Dendritic cell treated with granulocyte-macrophage colony-stimulating factor and Interleukin-4, amounts not matched to agents 40 ng/mL and 50 ng/mL, for 4 days (primary cell): ENCODE results near the gene CUBN.

ENCODE experiments used
- H3K27ac Mint-ChIP-seq: one replicate; pipeline ENCODE4 v1.8.0; 2022; ENCODE audit warnings: mild to moderate bottlenecking, mixed read lengths
- H3K27me3 Mint-ChIP-seq: one replicate; pipeline ENCODE4 v1.8.0; 2022; ENCODE audit warnings: mild to moderate bottlenecking, mixed read lengths
- H3K36me3 Mint-ChIP-seq: one replicate; pipeline ENCODE4 v1.8.0; 2022; ENCODE audit warnings: low read depth, mixed read lengths
- H3K4me1 Mint-ChIP-seq: one replicate; pipeline ENCODE4 v1.8.0; 2022; ENCODE audit warnings: low read depth, mixed read lengths
- H3K4me3 Mint-ChIP-seq: one replicate; pipeline ENCODE4 v1.8.0; 2022; ENCODE audit warnings: mild to moderate bottlenecking, moderate library complexity, mixed read lengths
- H3K9me3 Mint-ChIP-seq: one replicate; pipeline ENCODE4 v1.8.0; 2022; ENCODE audit warnings: mixed read lengths
- intact Hi-C: fragments of 100-400 bp; cut with micrococcal nuclease; formaldehyde crosslinking; loops from one replicate; pipeline ENCODE4 v1.15.0; 2022

The CUBN gene

GRCh38 chr10:17085011-17085725 lies 44.4 kb downstream of the CUBN start:
- H3K27me3 Mint-ChIP-seq: no peaks in the 10 kb centered on the region
- H3K4me1 Mint-ChIP-seq: peaks cover 24% of the 10 kb centered on the region
- no peaks in the 10 kb centered on the region for H3K9me3 Mint-ChIP-seq
- intact Hi-C loops: no loop called here
- H3K36me3 Mint-ChIP-seq: no peaks in the 10 kb centered on the region
- peak overlapping the region; percentile 71 for H3K27ac Mint-ChIP-seq
- H3K4me3 Mint-ChIP-seq: no peak overlapping the region

- no peaks in the 10 kb centered on the region for H3K9me3 Mint-ChIP-seq
- H3K27ac Mint-ChIP-seq: peak overlapping the region; percentile 71
- H3K4me3 Mint-ChIP-seq: no peak overlapping the region
- peaks cover 20% of the 10 kb centered on the region for H3K4me1 Mint-ChIP-seq
- no peaks in the 10 kb centered on the region for H3K27me3 Mint-ChIP-seq
- no peaks in the 10 kb centered on the region for H3K36me3 Mint-ChIP-seq
- intact Hi-C loops: no loop called here
These were observed 45.4 kb downstream of the CUBN start for GRCh38 chr10:17084258-17084657.

DNA sequence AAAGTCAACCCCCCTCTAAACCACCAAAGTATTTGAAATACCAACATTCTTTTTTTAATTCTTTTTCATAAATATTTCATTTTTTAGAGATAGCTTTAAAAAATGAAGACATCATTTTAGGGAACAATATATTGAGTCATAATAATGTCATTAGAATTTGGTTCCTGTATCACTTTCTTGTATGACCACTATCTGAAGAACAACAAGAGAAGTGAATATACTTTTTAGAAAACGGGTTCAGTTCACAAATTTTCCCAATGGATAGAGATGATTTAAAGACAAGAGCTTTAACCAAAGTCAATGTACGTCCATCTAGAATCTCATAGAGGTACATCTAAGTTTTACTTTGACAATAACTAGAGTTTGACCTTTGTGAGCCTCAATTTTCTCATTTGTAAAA lies 48.2 kb downstream of the CUBN start:
- Mint-ChIP-seq H3K27me3 (no peaks in the 10 kb centered on the region), H3K9me3 (no peaks in the 10 kb centered on the region), H3K36me3 (no peaks in the 10 kb centered on the region), H3K4me3 (no peak overlapping the region), H3K4me1 (peaks cover 27% of the 10 kb centered on the region), H3K27ac (no peak overlapping the region)
- intact Hi-C loops: no loop called here

DNA sequence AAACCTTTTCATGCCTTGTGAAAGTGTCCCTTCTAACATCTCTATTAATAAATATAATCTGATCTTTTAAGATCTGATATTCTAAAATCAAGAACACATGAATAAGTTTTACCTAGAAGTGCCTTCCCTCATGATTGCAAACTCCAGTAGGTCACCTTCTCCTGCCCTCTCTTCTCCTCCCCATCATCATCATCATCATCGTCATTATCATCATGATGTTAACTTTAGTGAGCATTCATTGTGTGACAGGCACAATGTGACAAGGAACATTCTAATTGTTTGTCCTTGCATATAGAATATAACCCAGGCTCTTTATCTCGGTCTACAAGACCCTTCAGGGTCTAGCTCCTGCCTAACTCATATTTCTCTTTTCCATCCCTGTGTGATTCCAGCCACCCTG lies 51.7 kb downstream of the CUBN start:
- Mint-ChIP-seq H3K36me3 (no peaks in the 10 kb centered on the region), H3K4me3 (no peak overlapping the region), H3K27me3 (no peaks in the 10 kb centered on the region), H3K27ac (no peak overlapping the region), H3K9me3 (no peaks in the 10 kb centered on the region), H3K4me1 (peaks cover 25% of the 10 kb centered on the region)
- intact Hi-C loops: no loop called here

DNA sequence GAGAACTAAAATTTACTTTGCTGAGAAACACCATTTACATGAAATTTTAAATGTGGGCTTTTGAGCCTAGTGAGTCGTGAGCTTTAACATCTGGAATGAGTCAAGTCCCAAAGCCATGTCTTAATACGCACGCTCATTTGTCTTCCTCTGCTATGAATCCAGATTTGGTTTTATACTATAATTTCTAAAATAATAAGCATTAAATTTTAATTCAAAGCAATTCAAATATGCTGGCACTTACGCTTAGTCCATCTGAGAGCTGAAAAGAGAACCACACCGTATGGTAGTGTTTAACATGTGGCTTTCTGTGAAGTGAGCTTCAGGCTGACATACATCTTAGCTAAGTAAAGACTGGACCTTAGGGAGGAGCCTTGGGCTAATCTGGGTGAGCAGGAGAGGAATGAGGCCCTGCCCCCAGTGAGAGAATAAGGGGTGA lies 52.2 kb downstream of the CUBN start:
- peaks cover 25% of the 10 kb centered on the region for H3K4me1 Mint-ChIP-seq
- no peak overlapping the region for H3K27ac Mint-ChIP-seq
- no peaks in the 10 kb centered on the region for H3K9me3 Mint-ChIP-seq
- no peaks in the 10 kb centered on the region for H3K27me3 Mint-ChIP-seq
- H3K36me3 Mint-ChIP-seq: no peaks in the 10 kb centered on the region
- intact Hi-C loops: no loop called here
- H3K4me3 Mint-ChIP-seq: no peak overlapping the region

DNA sequence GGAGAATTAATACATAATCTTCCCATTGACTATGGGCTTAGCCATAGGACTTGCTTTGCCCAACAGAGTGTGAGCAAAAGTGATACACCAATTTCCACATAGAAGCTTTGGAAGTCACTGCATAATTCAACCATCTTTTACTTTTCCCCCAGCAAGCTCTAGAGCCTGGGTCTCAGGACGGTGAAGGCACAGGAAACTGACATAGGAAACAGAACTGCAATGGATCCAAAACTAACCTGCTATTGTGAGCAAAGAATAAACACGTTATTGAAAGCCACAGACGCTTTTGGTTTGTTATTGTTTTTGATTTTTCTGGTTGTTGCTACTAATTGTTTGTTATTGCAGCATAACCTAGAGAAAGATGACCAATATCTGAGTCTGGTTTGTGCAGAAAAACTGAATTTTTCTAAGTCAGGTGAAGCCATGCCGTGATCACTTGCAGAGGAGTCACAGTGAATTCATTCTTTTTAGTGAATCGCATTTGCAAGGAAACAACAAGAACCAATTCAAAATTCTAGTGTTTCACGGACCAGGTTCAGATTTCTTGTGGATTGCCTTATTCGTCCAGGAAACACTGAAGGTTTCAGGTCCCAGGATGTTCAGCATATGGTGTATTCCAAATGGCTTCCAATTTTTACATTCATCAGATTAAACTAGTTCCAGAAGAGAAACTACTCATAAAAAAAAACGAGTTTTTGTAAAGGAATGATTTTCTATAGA lies 52.8 kb downstream of the CUBN start:
- Mint-ChIP-seq H3K4me1 (peaks cover 25% of the 10 kb centered on the region), H3K27ac (no peak overlapping the region), H3K4me3 (no peak overlapping the region), H3K36me3 (no peaks in the 10 kb centered on the region), H3K27me3 (no peaks in the 10 kb centered on the region), H3K9me3 (no peaks in the 10 kb centered on the region)
- intact Hi-C loops: no loop called here

DNA sequence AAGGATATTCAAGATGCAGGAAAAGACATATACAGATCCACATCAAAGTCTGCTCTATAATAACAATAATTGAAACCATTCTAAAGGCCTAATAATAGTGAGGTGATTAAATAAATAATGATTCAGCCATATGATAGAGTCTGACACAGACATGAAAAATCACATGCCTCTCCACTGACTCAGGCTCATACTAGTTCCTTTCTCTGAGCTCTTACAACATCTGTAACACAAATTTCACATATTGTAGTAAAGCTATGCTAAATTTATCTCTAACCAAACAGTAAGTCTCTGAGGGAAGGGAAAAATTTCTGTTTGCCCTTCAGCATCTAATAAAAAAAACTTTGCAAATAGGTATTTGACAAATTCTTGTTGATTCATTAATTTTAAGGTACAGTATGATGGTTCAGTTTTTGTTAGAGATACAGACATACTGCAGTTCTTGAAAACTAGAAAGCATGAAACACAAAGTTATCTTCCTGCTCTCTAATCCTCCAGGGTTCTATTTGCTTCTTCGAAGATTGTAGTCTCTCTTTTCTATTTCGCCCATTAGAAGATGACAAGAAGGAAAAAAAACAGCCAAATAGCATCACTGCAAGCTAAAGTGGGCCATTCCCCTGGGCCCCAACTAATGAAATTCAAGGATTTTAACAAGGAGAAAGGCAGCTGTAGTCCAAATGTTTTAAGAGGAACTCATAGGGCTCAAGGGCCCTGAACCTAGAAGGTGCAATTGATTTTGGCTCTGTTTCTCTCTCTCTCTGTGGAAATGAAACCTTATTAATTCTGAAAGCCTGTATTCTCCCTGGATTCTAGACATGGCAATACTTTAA lies 53.9 kb downstream of the CUBN start:
- Mint-ChIP-seq H3K4me3 (no peak overlapping the region), H3K36me3 (no peaks in the 10 kb centered on the region), H3K27me3 (no peaks in the 10 kb centered on the region), H3K4me1 (peaks cover 25% of the 10 kb centered on the region), H3K27ac (peak overlapping the region; percentile 68), H3K9me3 (no peaks in the 10 kb centered on the region)
- intact Hi-C loops: no loop called here

DNA sequence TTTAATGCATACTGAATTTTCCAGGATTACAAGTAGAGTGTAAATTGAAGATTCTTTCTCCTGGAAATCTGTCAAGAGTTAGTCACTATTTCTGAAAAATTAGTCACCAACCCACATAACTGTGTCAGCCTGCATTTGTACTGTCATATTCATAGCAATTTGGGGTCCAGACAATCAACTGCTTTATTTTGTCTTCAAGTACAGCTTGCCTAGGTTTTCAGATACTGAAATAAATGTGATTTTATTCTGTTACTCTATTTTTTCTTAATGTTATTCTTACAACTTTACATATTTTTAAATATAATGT lies 55.1 kb downstream of the CUBN start:
- Mint-ChIP-seq H3K36me3 (no peaks in the 10 kb centered on the region), H3K27me3 (no peaks in the 10 kb centered on the region), H3K9me3 (no peaks in the 10 kb centered on the region), H3K4me3 (no peak overlapping the region), H3K27ac (peak overlapping the region; percentile 37), H3K4me1 (peaks cover 25% of the 10 kb centered on the region)
- intact Hi-C loops: loop anchor here (5.0 kb wide), 1 partner anchor 37 kb away; no protein-coding TSS in a partner anchor

GRCh38 chr10:17073725-17074540 lies 55.7 kb downstream of the CUBN start:
- Mint-ChIP-seq H3K27me3 (no peaks in the 10 kb centered on the region), H3K36me3 (no peaks in the 10 kb centered on the region), H3K4me3 (no peak overlapping the region), H3K27ac (no peak overlapping the region), H3K9me3 (no peaks in the 10 kb centered on the region), H3K4me1 (peaks cover 25% of the 10 kb centered on the region)
- intact Hi-C loops: loop anchor here (5.0 kb wide), 1 partner anchor 37 kb away; no protein-coding TSS in a partner anchor

DNA sequence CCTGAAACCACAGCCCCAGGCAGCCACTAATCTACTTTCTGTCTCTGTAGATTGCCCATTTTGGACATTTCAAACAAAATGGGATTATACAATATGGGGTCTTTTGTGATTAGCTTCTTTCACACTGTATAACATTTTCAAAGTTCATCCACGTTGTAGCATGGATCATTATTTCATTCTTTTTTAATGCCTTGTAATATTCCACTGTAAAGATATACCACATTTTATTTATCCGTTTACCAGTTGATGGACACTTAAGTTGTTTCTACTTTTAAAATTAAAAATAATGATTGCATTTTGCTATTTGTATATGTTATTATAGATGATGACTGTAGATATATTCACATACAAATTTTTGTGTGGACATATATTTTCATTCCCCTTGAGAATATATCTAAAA lies 60.7 kb downstream of the CUBN start:
- intact Hi-C loops: no loop called here
- H3K36me3 Mint-ChIP-seq: no peaks in the 10 kb centered on the region
- H3K27me3 Mint-ChIP-seq: no peaks in the 10 kb centered on the region
- no peaks in the 10 kb centered on the region for H3K9me3 Mint-ChIP-seq
- peaks cover 11% of the 10 kb centered on the region for H3K4me1 Mint-ChIP-seq
- H3K4me3 Mint-ChIP-seq: no peak overlapping the region
- H3K27ac Mint-ChIP-seq: no peak overlapping the region

DNA sequence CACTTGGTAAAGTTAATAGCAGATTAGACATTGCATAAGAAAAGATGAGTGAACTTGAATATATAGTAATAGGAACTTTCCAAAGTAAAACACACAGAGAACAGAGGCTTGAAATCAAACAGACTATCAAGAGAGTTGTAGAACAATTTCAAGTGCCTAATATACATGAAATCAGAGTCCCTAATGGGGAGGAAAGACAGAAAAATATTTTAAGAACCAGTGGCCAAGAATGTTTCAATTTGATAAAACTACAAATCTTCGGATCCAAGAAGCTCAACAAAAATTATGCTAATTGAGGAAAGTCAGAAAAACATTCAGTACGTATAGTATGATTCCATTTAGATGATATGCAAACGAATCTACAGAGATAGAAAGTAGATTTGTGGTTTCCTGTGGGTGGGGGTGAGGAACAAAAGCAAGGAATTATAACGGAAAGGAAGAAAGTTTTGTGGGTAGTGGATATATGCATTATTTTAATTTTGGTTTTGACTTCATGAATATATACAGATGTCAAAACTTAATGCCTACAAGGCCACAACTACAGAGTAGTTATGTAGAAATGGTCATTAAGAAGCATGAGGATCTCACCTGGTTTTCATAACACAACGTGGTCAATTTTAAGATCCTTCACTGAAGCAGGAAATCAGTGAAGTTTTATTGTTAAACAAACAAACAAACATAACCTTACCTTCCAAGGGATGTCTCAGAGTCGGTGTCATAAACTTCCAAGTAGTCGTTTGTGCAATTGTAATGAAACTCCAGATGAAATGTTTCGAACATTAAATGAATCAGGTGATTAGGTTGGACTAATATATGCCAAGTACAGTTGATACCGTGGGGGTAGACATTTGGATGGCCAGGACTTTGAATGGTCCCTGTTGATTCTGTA lies 62.0 kb downstream of the CUBN start:
- intact Hi-C loops: no loop called here
- Mint-ChIP-seq H3K4me3 (no peak overlapping the region), H3K27me3 (no peaks in the 10 kb centered on the region)

DNA sequence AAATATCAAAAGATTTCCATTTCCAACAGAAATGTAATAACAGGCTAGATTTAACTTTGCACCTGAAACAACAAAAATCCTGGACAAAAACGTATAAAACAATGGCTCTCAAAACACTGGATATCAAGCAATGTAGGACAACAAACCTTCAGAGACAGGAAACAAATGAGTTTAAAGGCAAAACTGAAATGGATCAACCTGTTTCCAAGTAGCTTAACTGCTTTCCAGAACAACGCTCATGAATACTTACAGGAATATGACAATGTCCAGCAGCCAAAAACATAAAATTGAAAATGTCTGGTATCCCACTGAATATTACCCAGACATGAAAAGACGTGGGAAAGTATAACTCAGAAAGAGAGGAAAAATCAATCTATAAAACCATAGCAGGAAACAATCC lies 62.8 kb downstream of the CUBN start:
- H3K27ac Mint-ChIP-seq: no peak overlapping the region
- peaks cover 11% of the 10 kb centered on the region for H3K4me1 Mint-ChIP-seq
- no peak overlapping the region for H3K4me3 Mint-ChIP-seq
- no peaks in the 10 kb centered on the region for H3K9me3 Mint-ChIP-seq
- no peaks in the 10 kb centered on the region for H3K36me3 Mint-ChIP-seq
- H3K27me3 Mint-ChIP-seq: no peaks in the 10 kb centered on the region
- intact Hi-C loops: no loop called here

More for the DNA sequence above, 62.0 kb downstream of the CUBN start:
- no peaks in the 10 kb centered on the region for H3K9me3 Mint-ChIP-seq
- H3K36me3 Mint-ChIP-seq: no peaks in the 10 kb centered on the region
- no peak overlapping the region for H3K27ac Mint-ChIP-seq
- H3K4me1 Mint-ChIP-seq: peaks cover 11% of the 10 kb centered on the region

DNA sequence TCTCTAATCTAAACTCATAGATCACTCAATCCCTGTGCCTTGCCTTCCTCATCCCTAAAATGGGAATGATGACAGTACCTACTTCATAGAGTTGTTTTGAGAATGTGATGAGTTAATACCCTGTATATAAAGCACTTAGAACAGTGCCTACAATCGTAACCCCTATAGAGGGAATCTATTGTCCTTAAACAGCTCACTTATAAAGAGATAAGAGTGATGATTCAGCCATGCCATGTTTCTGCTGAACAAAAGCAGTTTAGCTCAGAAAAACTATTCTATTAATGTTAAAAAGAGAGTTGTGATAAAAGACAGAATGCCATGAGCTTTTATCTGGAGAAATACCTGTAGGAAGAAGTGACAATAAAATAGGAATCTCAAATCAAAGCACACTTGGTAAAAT lies 63.6 kb downstream of the CUBN start:
- Mint-ChIP-seq H3K27me3 (no peaks in the 10 kb centered on the region), H3K4me1 (peaks cover 11% of the 10 kb centered on the region), H3K27ac (no peak overlapping the region), H3K9me3 (no peaks in the 10 kb centered on the region), H3K4me3 (no peak overlapping the region), H3K36me3 (no peaks in the 10 kb centered on the region)
- intact Hi-C loops: no loop called here
